SH-SY5Y (cell line): Measurements from ENCODE around the gene OXNAD1.

Experiments
- GATA2 ChIP-seq: IDR thresholded peaks from 2 replicates; pipeline ENCODE4 v1.6.1; 2011; ENCODE audit warnings: mild to moderate bottlenecking, low read depth, low read length
- GATA3 ChIP-seq: IDR thresholded peaks from 2 replicates; pipeline ENCODE4 v1.6.1; 2011; ENCODE audit warnings: low read depth, mild to moderate bottlenecking, low read length, moderate library complexity

- no peak for TF ChIP-seq GATA2
- TF ChIP-seq GATA3: no peak
Measured at GRCh38 chr3:16334909-16335308, 69.9 kb downstream of the OXNAD1 start.
